SH-SY5Y (cell line): ENCODE results near the gene INAFM2.

Experiments used
- GATA2 ChIP-seq: IDR thresholded peaks from 2 replicates; pipeline ENCODE4 v1.6.1; 2011; ENCODE audit warnings: mild to moderate bottlenecking, low read depth, low read length
- GATA3 ChIP-seq: IDR thresholded peaks from 2 replicates; pipeline ENCODE4 v1.6.1; 2011; ENCODE audit warnings: low read depth, mild to moderate bottlenecking, low read length, moderate library complexity

DNA sequence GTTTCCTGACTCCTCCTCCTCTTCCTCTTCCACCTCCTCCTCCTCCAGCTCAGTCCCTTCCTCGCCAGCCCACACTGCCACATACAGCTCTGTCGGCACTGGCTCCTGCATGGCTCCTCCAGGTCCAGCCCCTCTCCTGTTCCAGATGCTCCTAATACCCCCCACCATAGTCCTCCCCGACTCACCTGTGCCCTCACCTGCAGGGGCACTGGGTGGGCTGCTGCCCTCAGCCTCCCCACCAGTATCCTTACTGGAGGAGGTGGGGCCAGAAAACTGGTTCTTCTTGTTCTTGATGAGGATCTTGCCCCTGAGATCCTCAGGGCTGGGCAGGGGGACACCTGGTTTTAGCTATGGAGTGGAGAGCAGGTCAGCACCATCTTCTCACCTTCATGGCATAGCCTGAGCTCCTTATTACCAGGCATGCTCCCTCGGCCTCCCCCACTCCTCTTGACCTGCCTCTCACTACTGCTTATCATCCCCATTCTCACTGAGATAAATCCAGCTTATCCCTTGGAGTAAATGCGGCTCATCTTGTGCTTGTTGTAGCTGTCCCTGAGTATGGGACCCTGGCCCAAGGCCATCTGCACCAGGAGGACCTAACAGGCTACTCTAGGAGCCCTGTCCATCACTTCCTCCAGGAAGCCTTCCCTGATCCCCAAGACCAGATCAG is 26.8 kb upstream of the INAFM2 start:
- no peak for TF ChIP-seq GATA3
- no peak for TF ChIP-seq GATA2
